Stomach (tissue), 4 donors: ENCODE data around the gene TRPT1.

Experiments used
- CTCF ChIP-seq, 7 experiments: fragments of 450-650 bp in 4 of 7; fragments of 200-600 bp in 3 of 7; sonication (generic) in 3 of 7; IDR thresholded peaks; one replicate each; pipeline ENCODE4 v1.5.1; 2016 to 2019; ENCODE audit warnings: antibody characterized with exemption in 7 of 7, control low read depth in 2 of 7, mild to moderate bottlenecking in 1 of 7
- POLR2A ChIP-seq, 4 donors: fragments of 450-650 bp; IDR thresholded peaks; one replicate each; pipeline ENCODE4 v1.6.1; 2016; ENCODE audit warnings: antibody characterized with exemption in 4 of 4, control low read depth in 2 of 4, mild to moderate bottlenecking in 1 of 4, moderate library complexity in 1 of 4
- POLR2AphosphoS5 ChIP-seq, 3 donors: sonication (generic); formaldehyde crosslinking; IDR thresholded peaks; one replicate each; pipeline ENCODE4 v1.6.1; 2016; ENCODE audit warnings: antibody characterized with exemption in 3 of 3

- TF ChIP-seq CTCF (IDR thresholded peaks at IDR 0.05) (no peak), POLR2A (IDR thresholded peaks at IDR 0.05) (no peak), POLR2AphosphoS5 (IDR thresholded peaks at IDR 0.05) (no peak)
Measured at GRCh38 chr11:64224151-64224890, 1.7 kb downstream of the TRPT1 start.
